ENCODE measurements around the gene GRK3.

DNA sequence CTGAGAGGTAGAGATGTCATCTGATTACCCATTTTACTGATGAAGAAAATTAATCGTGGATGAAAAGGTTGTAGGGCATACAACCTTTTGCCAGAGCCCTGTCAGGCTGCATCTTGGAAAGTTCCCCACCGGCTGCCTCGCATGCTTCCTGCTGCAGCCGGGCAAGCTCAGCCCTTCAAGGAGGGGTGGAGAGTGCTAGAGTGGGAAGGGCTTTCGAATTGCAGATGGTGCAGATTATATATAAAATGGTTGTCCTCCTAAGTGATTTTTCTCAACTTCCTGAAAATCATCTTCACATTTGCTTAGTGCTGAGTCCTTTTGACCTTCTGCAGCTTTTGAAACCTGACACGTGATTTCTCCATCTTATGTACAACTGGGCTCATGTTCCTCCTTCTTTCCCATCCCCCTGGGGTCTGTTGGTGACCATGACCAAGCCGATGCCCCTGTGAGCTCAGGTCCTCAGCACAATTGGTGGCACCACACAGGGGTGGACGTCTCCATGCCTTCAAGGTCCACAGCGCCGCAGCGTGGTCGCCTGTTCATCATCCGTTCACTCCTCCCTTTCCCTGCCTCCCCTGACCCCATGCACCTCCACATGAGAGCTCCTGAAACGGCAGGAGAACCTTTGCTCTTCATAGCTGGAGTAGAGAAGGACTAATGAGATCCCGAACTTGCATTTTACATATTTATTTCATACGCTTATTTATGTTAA lies 129.9 kb downstream of the GRK3 start:
- no peak for TF ChIP-seq GATA2 (IDR thresholded peaks at IDR 0.05; ENCODE audit: low read depth, low read length)
- no peak for TF ChIP-seq GATA3 (IDR thresholded peaks at IDR 0.05; ENCODE audit: low read depth, low read length)

All from SH-SY5Y (cell line).